HG03108 (cell line): ENCODE data around the gene HMCN2.
"Not testable (repeated sequence)": the region's sequence is repeated elsewhere in the genome, so short reads cannot be mapped to it uniquely, and the experiment has no call there.

ENCODE experiments used
- ATAC-seq: cut with Tn5 transposase; IDR thresholded peaks from one replicate; pipeline ENCODE4 v1.9.1; 2021; ENCODE audit warnings: moderate library complexity; ENCODE audit not compliant: unreplicated experiment

HMCN2 gene

DNA sequence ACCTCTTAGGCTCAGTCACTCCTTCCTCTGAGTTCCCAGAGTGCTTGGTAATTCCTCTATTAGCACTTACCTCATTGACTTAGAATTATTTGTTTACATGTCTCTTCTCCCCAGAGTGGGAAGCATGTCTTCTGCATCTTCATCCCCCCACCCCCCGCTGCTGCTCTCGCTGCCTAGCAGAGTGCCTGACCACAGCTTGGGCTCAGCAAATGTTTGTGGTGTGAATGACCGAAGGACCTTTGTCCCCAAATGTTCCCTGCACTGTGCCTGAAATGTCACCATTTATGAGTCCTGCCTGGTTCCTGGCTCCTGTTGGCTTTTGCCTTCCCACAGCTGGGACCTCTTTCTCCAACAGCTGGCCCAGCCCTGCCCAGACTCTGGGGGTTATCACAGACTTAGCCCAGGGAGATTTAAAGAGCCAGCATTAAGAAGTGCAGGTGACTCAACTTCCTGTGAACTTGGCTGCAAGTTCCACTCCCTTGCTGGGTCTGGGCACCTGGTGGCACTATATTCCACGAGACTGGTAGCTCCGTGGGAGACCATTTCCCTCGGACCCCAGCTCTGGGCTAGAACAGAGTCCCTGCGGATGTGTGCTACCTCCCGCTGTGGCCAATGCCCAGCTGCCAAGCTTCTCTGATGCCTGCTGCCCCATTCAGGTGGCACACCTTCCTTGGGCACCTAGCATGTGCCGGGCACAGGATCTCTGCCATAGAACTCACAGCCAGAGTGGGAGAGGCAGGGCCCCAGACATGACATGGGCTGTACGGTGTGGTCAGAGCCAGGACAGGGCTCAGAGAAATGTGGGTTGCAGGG lies 1.8 kb upstream of the HMCN2 start:
- no peak for ATAC-seq

DNA sequence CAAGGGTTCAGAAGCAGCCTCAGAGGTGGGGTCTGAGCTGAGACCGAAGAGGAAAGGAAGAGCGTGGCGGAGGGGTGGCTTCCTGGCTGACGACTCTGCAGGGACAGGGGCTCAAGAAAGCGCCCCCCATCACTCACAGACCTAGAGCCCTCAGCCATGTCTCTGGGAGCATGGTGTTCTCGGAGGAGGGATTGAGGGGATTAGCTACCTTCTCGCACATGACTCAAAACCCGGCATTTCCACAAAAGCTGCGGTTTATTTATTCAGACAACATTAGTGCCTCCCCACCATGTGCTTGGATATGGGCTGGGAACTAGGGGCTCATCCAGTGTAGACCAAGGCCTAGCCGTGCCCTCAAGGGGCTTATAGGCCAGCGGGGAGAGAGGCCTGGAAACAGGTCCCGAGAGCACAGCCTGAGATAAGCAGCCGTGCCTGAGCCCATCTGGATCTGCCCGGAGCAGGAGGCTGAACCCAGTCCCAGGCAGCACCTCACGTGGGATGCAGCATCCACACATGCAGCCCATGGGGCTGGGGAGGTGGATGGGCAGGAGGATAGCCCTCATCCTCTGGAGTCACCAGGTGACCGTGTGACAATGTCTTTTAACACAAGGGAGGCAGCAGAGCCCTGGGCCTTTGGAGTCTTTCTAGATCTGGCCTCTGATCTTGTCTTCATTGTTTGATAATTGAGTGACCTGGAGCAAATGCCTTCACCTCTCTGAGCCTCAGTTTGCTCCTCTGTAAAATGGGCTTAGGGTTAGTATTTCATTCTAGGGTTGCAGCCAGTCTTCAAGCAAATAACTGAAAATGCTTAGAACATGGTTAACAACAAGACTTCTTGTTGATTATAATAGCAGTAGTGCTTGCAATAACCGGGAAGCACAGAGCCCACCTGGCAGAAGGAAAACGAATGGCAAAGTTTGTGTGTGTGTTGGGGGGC lies 878 bp upstream of the HMCN2 start:
- no peak for ATAC-seq

DNA sequence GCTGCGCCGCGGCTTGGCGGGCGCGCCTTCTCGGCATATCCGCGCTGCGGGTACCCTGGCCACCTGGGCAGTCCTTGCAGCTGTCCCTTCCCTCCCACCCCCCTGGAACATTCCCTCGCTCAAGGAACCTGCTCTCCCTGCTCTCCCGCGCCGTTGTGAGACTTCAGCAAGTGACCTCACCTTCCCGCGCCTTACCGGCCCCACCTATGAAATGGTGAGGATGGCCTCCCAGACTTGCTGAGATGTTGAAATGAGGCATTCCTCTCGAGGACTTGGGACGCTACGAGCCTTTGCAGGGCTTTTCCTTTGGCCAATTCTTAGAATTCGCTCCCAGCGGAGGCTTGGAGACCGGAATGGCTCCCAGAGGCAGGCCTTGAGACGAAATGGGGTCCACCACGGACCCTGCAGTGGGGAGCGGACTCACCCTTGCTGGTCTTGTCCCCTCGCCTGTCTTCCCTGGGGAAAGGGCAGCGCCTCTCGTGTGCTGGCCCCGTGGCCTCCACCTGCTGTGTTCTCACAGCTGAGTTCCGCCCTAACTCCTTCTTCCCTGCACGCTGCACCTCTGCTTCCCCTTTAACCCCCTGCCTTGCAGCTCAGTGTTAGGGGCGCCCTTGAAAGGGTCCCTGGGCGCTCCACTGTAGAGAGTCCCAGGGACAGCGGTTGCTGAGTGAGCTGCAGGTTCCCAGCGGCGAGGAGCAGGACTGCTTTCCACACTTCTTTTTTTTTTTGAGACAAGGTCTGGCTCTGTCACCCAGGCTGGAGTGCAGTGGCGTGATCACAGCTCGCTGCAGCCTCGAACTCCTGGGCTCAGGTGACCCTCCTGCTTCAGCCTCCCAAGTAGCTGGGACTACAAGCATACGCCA lies 907 bp downstream of the HMCN2 start:
- ATAC-seq: no peak

DNA sequence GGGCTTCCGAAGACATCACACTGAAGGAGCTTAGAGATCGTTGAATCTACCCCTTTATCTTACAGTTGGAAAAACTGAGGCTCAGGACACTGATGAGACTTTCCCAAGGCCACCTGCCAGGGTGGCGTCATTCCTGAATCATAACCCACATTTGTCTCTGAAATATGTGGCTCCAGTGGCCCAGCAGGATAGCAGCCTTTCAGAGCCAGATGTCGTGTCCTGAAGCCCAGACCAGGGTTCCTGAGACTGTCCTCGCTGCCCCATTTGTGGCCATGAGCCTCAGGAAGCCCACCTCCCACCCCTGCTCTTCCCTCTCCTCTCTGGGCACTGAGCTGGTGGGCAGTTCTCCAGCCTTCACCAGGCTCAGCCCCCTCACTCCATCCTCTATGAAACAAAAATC lies 2.4 kb downstream of the HMCN2 start:
- ATAC-seq: no peak

DNA sequence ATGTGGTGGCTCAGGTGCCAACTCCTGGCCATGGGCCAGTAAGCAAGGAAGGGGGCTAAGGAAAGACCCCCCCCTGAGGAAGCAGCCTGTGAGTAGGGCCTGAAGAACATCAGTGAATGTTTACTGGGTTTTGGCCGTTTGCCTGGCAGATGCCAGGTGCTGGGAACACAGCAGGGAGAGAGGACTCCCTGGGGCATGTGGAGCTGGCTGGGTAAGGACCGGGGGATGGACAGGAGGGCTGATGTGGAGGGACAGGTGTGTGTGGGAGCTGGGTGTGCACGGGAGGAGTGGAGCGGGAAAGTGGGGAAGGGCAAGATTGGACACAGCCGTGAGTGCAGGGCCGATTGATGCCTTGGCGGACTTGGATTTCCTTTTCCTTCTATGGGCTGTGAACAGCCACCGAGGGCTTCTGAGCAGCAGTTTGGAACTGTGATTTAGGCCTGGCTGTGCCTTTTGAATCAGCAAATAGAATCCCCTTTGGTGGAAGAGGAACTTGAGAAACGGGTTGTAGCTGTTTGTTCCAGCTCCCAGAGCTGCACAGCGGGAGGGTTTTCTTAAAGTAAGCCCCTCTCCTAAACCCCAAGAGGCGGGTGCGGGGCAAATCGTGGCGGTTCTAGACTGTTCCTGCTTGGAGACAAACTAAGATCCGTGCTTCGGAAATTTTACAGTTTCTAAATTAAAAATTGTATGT lies 3.1 kb downstream of the HMCN2 start:
- no peak for ATAC-seq

DNA sequence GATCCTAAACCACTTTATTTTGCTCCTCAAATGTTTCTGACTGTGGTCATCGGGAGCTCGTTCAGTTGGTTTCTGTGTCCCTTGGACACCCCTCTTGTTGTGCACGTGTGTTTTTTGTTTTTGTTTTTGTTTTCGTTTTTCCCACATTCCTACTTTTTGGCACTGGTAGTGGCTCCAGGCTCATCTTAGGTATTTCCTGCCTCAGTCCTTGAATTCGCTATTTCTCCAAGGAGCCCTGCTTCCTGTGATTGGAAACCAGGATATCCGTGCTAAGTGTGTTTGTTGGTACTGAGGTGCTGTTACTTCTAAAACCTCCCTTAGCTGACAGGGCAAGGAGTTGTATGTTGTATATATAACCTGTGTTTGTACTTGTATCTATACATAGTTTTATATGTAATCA lies 5.9 kb downstream of the HMCN2 start:
- ATAC-seq: no peak

DNA sequence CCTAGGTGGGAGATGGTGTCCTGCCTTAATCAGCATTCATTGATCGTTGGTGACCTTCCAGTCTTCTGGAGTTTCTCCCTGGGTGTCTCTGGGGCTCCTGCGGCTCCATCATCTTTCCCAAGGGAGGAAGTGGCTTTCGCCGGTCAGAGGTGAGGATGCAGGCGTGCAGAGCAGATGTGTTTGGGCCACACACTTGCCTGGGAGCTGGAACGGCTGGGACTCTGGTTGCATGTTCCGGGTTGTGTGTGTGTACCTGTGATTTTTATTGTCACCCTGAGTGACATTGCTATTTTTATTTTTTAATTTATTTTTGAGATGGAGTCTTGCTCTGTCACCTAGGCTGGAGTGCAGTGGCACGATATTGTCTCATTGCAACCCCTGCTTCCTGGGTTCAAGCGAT lies 9.6 kb downstream of the HMCN2 start:
- no peak for ATAC-seq

DNA sequence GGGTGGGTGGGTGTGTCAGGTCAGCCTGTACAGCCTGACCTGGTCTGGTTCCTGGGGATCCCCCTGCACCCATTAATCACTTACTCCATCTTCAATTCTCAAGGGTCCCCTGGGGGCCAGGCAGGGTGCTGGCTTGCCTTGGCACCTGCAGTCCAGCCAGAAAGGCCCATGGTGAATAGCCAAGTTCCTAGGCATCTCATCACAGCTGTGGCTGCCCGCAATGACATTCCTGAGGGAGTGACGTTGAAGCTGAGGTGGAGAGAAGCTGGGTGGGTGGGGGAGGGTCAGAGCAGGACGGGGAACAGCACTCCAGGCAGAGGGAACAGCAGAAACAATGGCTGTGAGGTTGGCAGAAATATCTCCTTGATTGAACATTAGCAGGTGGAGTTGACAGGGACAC lies 10.6 kb downstream of the HMCN2 start:
- ATAC-seq: no peak

DNA sequence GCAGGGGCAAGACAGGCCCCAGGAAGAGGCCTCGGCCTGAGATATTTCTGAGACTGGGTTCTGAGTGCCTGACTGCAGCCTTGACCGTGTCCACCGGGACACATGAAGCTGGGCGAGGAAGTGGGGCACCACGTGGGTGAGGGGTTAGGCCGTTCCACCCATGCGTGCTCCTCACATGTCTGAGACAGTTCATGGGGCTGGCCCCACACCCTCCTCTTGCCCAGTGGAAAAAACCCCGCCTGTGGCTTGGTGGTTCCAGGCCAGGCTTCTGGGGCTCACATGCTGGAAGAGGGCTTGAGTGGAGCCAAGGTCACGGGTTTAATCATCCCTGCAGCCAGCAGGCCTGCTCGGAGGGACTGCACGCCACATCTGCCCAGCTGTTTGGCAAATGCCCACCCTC lies 11.4 kb downstream of the HMCN2 start:
- no peak for ATAC-seq

DNA sequence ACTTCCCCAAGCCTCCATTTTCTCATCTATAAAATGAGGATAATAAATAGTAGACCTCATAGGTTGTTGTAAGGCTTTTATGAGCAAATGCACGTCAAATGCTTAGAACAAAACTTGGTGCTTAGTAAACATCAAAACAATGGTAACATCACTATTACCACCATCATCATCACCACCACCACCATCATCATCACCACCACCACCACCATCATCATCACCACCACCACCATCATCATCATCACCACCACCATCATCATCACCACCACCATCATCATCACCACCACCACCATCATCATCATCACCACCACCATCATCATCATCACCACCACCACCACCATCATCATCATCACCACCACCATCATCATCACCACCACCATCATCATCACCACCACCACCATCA lies 12.0 kb downstream of the HMCN2 start:
- not testable (repeated sequence) for ATAC-seq

DNA sequence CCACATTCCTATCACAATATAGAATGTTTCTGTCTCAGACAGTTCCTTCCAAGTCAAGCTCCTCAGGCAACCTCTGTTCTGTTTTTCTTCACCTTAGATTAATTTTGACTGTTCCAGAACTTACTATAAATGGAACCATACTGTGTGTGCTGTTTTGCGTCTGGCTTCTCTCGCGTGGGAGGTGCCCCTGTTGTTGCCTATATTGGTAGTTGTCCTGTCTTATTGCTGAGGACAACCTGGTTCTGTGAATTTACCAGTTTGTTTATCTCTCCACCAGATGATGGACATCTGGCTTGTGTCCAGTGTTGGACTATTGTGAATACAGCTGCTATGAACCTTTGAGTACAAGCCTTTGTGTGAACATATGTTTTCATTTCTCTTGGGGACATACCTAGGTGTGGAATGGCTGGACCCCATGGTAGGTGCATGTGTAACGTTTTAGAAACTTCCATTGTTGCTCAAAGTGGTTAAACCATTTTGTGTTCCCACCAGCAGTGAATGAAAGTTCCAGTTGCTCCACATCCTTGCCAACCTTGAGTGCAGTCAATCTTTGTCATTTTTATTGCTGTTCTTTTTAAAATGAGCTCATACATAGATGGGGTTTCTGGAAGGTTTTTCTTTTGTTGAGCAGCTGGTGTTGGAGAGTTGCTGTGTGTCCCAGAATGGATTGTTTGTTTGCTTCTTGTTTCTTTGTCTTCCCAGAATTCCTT lies 18.1 kb downstream of the HMCN2 start:
- ATAC-seq: no peak

DNA sequence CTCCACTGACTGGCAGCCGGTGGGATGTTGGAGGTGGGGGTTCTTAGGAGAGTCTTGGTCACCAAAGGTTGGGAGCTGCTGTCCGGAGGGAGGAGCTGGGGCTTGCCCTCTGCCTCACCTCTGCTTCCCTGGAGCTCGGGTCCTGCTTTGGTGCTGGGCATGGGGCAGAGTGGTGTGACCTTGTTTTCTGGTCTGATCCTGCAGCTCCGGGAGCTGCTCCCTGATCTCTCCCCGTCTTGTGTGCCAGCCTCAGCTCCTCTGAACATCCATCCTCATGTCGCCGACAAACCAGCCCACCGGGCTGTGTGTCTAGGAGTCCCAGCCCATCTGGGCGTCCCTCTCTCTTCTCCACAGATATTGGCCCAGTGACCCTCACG lies 18.7 kb downstream of the HMCN2 start:
- ATAC-seq: no peak

DNA sequence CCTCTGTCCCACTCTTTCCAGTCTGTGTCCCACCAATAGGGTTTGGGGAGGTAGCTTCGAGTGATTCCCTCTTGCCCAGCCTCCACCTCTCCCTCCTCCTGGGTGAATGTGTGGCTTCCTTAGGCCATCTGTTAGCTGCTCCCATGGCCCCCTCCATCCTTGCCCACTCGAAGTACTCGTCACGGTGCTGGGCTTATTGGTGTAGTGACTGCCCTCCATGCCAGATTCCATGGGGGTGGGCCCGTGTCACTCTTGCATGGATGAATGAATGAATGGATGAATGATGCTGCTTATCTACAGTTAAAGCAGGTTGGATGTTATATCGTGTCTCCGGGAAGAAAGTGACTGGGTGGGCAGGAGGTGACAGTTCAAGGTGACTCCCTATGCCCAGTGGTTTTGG lies 19.1 kb downstream of the HMCN2 start:
- no peak for ATAC-seq

DNA sequence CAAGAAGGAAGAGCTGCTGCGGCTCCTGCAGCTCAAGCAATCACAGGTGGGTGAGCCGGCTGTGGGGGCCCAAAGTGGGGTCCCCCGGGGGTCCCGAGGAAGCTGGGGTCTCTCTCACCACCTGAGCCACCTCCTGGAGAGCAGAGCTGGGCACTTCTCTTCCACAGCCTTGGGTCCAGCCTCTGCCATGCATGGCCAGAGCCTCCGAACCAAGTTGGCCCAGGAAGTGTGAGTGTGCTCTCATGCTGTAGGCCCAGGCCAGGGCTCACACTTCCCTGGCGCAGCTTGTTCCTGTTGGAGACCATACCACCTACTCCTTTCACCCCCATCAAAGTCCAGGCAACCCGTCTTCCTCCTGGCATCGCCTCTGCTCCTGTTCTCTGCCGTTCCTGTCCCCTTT lies 19.7 kb downstream of the HMCN2 start:
- ATAC-seq: no peak

DNA sequence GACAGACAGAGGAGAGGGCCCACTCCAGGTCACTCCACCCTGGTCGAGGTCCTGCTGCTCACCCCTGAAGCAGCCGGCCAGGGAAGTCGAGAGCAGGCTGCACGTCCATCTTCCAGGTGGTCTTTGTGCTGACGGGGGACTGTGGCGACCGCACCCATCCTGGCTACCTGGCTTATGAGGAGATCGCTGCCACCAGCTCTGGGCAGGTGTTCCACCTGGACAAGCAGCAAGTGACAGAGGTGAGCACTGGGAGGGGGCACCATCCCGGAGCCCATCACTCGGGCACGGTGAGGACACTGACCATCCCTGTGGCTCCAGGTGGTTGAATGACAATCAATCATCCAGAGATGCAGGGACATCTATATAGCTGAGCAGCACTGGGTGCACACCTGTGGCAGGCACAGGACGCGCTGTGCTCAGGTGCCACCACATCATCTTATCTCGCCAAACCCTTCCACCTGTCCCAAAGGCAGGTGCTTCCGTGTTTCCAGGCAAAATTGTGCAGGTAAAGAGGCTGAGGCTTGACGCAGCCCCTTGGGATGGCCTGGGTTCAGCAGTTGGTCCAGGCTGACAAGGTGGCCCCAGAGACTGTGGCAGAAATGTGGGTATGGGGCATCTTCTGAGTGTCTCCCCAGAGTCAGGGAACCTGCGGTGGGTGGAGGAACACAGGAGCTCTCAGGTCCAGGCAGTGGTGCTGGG lies 20.7 kb downstream of the HMCN2 start:
- no peak for ATAC-seq

DNA sequence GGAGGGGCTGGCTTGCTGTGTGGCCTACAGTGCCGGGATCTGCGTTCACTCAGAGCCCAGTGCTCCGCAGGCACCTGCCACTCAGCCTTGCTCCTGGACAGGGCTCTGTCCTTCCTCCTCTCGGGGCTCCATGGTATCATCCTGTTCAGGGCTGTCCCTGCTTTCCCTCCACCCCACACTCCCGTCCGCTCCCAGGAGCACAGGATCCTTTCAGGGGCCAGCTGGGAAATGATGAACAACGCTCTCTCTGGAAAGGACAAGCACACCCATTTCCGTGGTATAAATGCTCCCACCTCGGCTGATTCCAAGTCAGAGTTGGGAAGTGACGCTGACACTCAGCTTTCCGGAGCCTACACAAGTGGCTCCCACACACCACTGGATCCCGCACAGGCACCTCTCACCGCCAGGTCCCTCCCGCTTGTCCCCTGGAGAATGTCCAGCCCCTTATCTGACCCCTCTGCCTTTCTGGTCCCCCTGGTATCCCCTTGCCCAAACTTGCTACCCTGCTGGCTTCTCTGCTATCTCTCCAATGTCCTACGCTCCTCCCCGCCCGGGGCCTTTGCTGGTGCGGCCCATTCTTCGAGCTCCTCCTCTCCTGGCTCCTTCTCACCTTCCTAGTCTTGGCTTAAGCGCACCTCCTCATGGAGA lies 21.3 kb downstream of the HMCN2 start:
- ATAC-seq: no peak

DNA sequence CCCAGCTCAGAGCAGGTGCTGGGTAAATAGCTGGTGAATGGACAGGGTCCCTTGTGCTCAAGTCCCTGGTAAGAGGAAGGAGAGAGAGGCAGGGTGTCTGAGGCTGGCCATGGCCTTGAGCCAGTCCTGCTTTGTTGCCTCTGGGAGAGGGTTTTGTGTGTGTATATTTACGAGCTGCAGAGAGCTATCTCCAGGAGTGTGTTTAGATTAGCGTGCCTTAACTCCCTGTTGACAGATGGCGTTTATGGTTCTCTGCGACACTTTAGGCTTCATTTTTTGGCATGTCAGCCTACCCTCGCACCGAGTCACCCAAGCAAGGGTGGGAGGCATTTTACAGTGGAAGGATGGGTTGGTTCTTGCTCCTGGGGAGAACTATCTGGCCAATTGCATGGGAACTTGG lies 22.2 kb downstream of the HMCN2 start:
- no peak for ATAC-seq

DNA sequence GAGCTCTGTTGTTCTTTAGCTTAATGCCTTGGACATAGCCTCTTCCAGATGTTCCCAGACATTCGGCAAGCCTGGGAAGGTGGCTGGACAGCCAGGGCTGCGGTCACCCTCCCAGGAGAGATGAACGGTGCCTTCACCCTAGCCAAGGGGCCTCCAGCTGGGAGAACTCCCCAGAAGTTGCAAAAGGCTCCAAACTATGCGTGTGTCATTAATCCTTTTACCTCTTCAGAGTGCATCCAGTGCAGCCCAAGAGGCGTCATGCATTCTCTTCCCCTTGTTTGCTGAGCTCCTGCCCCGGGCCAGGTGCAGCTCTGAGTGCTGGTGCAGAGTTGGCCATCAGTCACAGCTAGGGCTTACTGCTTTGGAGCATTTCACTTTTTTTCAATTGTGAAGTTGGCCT lies 22.8 kb downstream of the HMCN2 start:
- ATAC-seq: no peak
